Mucosa of descending colon (tissue), 3 donors: Measurements from ENCODE around the gene SASH1. TPM values are rescaled to one million over a fixed set of nuclear protein-coding genes. Genes with fewer than 3 reads are reported as not detected.

Source experiments
- ATAC-seq: fragments of 200-7000 bp; cut with Tn5 transposase; one replicate; pipeline ENCODE4 v1.9.1; 2020; ENCODE audit warnings: mild to moderate bottlenecking, moderate library complexity
- DNase-seq, 3 donors: peaks; one replicate each; pipeline ENCODE4 v3.0.0-alpha.2; 2020
- H3K36me3 ChIP-seq: fragments of 200-600 bp; one replicate; pipeline ENCODE4 v1.8.0; 2021; ENCODE audit warnings: low read depth, mild to moderate bottlenecking
- H3K4me1 ChIP-seq: fragments of 200-600 bp; one replicate; pipeline ENCODE4 v1.8.0; 2021; ENCODE audit warnings: low read depth, mild to moderate bottlenecking
- H3K4me3 ChIP-seq: fragments of 200-600 bp; one replicate; pipeline ENCODE4 v1.8.0; 2021; ENCODE audit warnings: mild to moderate bottlenecking
- H3K9me3 ChIP-seq: fragments of 200-600 bp; one replicate; pipeline ENCODE4 v1.8.0; 2021; ENCODE audit warnings: mild to moderate bottlenecking
- intact Hi-C, 2 donors: fragments of 100-400 bp; cut with DNase I in 1 of 2; cut with micrococcal nuclease in 1 of 2; formaldehyde crosslinking; loops; one replicate each; pipeline versions ENCODE4 v1.11.0 to v1.11.1; 2022; cut with DNase I, micrococcal nuclease
- long read RNA-seq, 2 donors: library from polyadenylated mRNA; unstranded; transcript quantifications; one replicate each; pipeline ENCODE4 v2.0.0, GENCODE V29; 2019 to 2021
- total RNA-seq, 3 donors: library from RNA; stranded (reverse); fragmentation: NEBNext Ultra II Directional in 2 of 3; extraction: Animal tissue kit (Norgen Biotek cat#: 25700) in 2 of 3; gene quantifications; one replicate each; pipeline versions ENCODE4 v1.2.1 to v1.2.4, GENCODE V29; 2021 to 2023
- TF ChIP-seq, protein P1 (sequence below): fragments of 200-600 bp; IDR thresholded peaks from one replicate; pipeline ENCODE4 v1.8.0; 2022; ENCODE audit warnings: antibody characterized with exemption, mild to moderate bottlenecking
- donor health status: DM: no; HTN: no; CAD: no; lungs with moderate emphysema.
- donor health status: DM: no; HTN: no; CAD: no.
- donor health status: DM: no; HTN: yes; CAD: no.

Gene SASH1
- total RNA-seq = 10 to 100 TPM; 20.5 to 47.3 (median 22.9) TPM
- long read RNA-seq, donor 1, full-length matches to known transcripts = 9 of 48 reads
- long read RNA-seq, donor 1, partial matches to known transcripts = 24 of 48 reads
- long read RNA-seq, donor 1, other reads (novel, unspliced or antisense) = 15 of 48 reads
- long read RNA-seq, donor 2, partial matches to known transcripts = 2 of 3 reads
- long read RNA-seq, donor 2, other reads (novel, unspliced or antisense) = 1 of 3 reads

DNA sequence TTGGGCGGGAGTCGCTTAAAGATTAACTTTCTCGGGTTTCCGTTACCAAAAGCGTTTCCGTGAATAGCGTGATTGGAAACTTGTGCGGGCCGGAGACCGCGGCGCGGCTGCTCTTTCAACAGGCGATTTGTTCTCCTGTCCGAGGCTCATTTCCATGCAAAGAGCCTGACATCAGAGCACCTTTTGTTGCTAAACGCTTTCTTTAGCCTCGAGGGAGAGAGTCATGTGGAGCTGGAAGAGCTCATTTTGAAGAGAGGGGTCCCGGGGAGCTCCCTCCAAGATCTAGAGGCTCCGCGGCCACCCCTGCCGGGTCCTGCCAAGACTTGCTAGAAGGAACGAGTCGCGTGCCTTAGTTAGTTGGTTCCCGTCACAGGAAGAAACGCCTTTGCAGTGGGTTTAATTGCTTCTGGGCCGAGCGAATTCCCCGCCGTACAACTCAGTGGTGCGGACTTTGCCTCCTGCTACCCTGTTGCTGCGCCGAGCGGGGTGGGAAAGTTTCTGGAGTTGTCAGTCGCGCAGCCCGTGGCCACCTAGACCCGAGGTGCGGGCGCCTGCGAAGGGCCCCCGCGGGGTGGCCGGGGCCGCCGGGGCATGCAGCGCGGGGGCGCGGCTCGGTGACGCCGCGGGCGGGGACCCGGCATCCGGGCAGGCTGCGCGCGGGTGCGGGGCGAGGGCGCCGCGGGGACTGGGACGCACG lies at the start of gene SASH1:
SASH1 (plus strand) TSS at position 489 of the 697 bp plus-strand sequence. CDS start 230 bp downstream, outside the sequence.
- ATAC-seq (peak; percentile 83), DNase-seq (peak; percentile 67 to 76 (median 76))
- TF ChIP-seq, protein P1, sequence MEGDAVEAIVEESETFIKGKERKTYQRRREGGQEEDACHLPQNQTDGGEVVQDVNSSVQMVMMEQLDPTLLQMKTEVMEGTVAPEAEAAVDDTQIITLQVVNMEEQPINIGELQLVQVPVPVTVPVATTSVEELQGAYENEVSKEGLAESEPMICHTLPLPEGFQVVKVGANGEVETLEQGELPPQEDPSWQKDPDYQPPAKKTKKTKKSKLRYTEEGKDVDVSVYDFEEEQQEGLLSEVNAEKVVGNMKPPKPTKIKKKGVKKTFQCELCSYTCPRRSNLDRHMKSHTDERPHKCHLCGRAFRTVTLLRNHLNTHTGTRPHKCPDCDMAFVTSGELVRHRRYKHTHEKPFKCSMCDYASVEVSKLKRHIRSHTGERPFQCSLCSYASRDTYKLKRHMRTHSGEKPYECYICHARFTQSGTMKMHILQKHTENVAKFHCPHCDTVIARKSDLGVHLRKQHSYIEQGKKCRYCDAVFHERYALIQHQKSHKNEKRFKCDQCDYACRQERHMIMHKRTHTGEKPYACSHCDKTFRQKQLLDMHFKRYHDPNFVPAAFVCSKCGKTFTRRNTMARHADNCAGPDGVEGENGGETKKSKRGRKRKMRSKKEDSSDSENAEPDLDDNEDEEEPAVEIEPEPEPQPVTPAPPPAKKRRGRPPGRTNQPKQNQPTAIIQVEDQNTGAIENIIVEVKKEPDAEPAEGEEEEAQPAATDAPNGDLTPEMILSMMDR = no peak
- H3K9me3 ChIP-seq = no peaks in the 10 kb centered on the region
- intact Hi-C loops = no loop called here
- peaks cover 4% of the 10 kb centered on the region for H3K36me3 ChIP-seq
- peak within 1 kb of the TSS; percentile 23 for H3K4me3 ChIP-seq
- peaks cover 10% of the 10 kb centered on the region for H3K4me1 ChIP-seq

DNA sequence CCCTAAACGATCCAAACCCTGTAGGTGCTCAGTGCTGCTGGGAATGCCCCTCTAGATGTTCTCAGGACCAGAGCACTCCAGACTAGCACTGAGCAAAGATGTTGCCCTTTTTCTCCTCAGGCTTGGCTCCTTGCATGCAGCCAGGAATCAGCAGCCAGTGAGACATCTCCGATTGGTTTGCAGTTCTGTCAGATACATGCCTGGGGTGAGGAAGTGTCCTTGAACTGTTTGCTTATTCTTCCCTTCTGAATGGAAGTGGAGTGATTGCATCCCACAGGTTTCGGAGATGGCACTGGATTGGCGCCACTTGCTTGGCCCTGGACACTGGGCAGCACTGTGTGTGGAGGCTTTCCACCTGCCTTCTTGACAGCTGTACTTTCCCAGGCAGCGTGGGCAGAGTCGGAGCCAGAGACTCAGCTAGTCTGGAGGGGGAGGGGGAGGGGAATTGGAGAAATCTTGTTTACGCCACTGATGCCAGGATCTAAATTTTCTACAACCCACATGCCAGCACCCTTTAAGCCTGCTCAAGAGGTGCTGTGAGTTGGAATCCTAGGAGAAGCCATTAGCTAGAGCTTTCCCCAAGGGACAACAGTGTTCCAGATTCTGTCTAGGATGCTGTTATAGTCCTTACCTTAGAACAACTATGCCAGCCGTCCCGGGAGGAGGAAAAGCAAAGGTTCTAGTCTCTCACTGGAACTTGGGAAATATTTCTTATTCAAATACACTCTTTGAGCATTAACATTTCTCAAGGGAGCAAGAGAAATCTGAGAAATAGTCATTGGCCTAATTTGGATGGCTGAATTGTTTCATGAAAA lies 49.2 kb upstream of the SASH1 start:
- Histone ChIP-seq H3K36me3 (no peaks in the 10 kb centered on the region), H3K4me3 (no peak overlapping the region), H3K4me1 (no peaks in the 10 kb centered on the region), H3K9me3 (no peaks in the 10 kb centered on the region)
- intact Hi-C loops = no loop called here
- no peak for ATAC-seq
- no peak for DNase-seq
- TF ChIP-seq, protein P1 = no peak

DNA sequence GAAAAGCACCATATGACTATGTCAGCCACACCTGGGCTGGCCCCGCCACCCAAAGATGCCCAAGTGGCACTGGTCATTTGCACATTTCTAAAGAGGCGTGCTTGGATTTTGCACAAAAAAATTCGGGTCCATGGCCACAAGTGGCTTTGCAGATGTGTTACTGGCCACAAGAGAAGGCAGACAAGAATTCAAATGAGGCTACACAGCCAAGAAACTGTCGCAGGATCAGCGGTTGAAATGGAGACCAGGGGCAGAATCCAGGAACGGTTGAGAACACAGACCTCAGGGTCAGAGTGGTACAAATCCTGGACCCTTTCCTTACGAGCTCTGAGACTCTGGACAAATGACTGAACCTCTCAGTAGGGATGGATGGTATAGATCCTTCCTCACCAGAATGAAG lies 48.6 kb upstream of the SASH1 start:
- H3K4me1 ChIP-seq = no peaks in the 10 kb centered on the region
- H3K4me3 ChIP-seq = no peak overlapping the region
- H3K9me3 ChIP-seq = no peaks in the 10 kb centered on the region
- ATAC-seq (no peak), DNase-seq (no peak)
- no peaks in the 10 kb centered on the region for H3K36me3 ChIP-seq
- intact Hi-C loops = no loop called here
- TF ChIP-seq, protein P1 = no peak

DNA sequence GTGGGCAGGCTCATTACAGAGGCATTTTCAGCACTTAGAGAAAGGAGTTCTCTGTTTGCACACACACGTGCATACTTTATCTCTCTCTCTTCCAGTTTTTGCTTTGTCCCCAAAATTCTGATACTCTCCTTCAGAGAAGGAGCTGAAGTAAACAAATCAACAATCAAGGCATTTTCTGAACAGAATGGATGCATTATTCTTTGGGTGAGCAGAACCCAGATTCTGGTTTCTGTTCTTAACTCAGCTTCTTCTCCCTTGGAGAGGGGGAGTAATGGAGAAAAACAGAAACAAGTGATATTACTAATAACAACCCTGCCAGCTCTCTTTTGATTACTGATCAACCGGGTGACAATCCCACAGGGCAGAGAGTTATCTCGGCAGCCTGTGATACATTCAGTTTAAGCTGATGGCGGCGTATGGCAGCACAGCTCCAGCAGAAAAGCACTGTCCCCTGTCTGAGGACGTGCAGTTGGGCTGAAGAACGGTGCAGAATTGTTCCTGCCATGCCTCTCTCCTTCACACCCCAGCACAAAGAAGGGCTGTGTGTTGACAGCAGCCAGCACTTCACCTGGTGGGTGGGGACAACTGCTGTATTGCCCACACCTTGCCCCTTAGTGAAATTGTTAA lies 47.3 kb upstream of the SASH1 start:
- intact Hi-C loops = no loop called here
- H3K4me3 ChIP-seq = no peak overlapping the region
- ATAC-seq (no peak), DNase-seq (no peak)
- H3K4me1 ChIP-seq = no peaks in the 10 kb centered on the region
- H3K9me3 ChIP-seq = no peaks in the 10 kb centered on the region
- H3K36me3 ChIP-seq = no peaks in the 10 kb centered on the region
- TF ChIP-seq, protein P1 = no peak

DNA sequence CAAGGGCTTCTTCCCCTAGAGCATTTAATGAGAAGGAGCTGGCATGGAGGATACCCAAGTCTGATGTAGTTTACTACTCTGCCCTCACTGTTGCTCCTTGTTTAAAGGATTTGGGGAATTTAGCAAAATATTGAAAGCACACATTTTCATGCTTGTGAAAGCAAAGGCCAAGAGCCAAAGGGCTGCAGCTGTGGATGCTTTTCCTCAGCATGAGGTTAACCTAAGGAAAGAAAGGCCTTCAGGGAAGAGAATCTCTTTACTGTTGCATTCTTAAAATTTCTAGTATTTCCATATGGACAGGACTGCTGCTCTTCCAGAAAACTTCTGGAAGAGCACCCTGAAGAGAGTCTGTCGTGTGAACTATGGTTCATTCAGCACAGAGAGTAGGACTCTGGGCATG lies 45.9 kb upstream of the SASH1 start:
- TF ChIP-seq, protein P1 = no peak
- Histone ChIP-seq H3K4me1 (no peaks in the 10 kb centered on the region), H3K9me3 (no peaks in the 10 kb centered on the region), H3K4me3 (no peak overlapping the region), H3K36me3 (no peaks in the 10 kb centered on the region)
- intact Hi-C loops = no loop called here
- DNase-seq (no peak), ATAC-seq (no peak)
